Upper lobe of left lung (tissue), 4 donors: Measurements from ENCODE around the gene CASP3.

Experiments
- EP300 ChIP-seq, 4 donors: sonication (generic); formaldehyde crosslinking; IDR thresholded peaks; one replicate each; pipeline ENCODE4 v1.5.1; 2017; ENCODE audit warnings: antibody characterized with exemption in 4 of 4, control low read depth in 2 of 4
- POLR2A ChIP-seq, 4 donors: fragments of 450-650 bp; IDR thresholded peaks; one replicate each; pipeline ENCODE4 v1.5.1; 2016 to 2017; ENCODE audit warnings: antibody characterized with exemption in 4 of 4, mild to moderate bottlenecking in 2 of 4
- POLR2AphosphoS5 ChIP-seq, 2 donors: sonication (generic); formaldehyde crosslinking; IDR thresholded peaks; one replicate each; pipeline ENCODE4 v1.5.1; 2017; ENCODE audit warnings: antibody characterized with exemption in 2 of 2
- TF ChIP-seq, protein P1 (sequence below), 6 experiments: fragments of 450-650 bp in 4 of 6; fragments of 200-600 bp in 2 of 6; sonication (generic) in 2 of 6; IDR thresholded peaks; one replicate each; pipeline ENCODE4 v1.5.1; 2016 to 2019; ENCODE audit warnings: antibody characterized with exemption in 6 of 6

DNA sequence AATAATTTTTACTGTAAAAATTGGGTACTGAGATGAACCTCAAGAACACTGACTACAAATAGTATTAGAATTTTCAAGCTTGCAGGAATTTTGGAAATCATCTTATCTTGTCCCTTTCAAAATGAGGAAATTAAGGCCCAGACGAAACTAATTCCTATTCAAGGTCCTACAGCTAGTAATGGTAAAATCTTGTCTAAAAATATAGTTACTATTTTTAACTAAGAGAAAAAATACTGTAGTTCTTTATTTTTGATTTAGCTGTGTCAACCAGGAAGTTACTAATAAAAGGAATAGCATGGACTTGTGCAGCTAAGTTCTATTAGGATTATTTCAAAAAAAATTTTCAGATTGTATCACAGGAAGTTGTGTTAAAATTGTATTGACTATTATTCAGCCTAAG, 13.0 kb upstream of the CASP3 start:
- TF ChIP-seq POLR2AphosphoS5 (IDR thresholded peaks at IDR 0.05) (no peak), POLR2A (IDR thresholded peaks at IDR 0.05) (no peak), EP300 (IDR thresholded peaks at IDR 0.05) (no peak)
- TF ChIP-seq, protein P1, sequence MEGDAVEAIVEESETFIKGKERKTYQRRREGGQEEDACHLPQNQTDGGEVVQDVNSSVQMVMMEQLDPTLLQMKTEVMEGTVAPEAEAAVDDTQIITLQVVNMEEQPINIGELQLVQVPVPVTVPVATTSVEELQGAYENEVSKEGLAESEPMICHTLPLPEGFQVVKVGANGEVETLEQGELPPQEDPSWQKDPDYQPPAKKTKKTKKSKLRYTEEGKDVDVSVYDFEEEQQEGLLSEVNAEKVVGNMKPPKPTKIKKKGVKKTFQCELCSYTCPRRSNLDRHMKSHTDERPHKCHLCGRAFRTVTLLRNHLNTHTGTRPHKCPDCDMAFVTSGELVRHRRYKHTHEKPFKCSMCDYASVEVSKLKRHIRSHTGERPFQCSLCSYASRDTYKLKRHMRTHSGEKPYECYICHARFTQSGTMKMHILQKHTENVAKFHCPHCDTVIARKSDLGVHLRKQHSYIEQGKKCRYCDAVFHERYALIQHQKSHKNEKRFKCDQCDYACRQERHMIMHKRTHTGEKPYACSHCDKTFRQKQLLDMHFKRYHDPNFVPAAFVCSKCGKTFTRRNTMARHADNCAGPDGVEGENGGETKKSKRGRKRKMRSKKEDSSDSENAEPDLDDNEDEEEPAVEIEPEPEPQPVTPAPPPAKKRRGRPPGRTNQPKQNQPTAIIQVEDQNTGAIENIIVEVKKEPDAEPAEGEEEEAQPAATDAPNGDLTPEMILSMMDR (IDR thresholded peaks at IDR 0.05): no peak
